HEK293 (cell line): ENCODE data around the gene COX10.
A peak's percentile ranks its signal among the peaks of the same experiment; 100 is the strongest.

Source experiments
- CTCF ChIA-PET: fragments of 350-600 bp; formaldehyde crosslinking; extraction: SDS; loops from one replicate; lab custom pipeline; 2021; ENCODE audit warnings: antibody characterized with exemption; lab: Yijun Ruan, JAX
- POLR2A ChIA-PET: fragments of 300-600 bp; formaldehyde crosslinking; extraction: SDS; loops from one replicate; lab custom pipeline; 2020; ENCODE audit warnings: antibody characterized with exemption, inconsistent platforms; lab: Yijun Ruan, JAX
- H3K27ac ChIP-seq: fragments of 200-500 bp; sonication (Bioruptor generic); 2 replicates; pipeline ENCODE4 v1.5.1; 2014; ENCODE audit warnings: low read depth, low read length, control low read depth, inconsistent platforms; ENCODE audit errors: extremely low read depth
- H3K36me3 ChIP-seq, 2 experiments: fragments of 200-500 bp in 1 of 2; sonication (Bioruptor generic) in 1 of 2; 1 replicate in 1 of 2; 2 replicates in 1 of 2; pipeline ENCODE4 v1.5.1; 2014 to 2017; ENCODE audit warnings: inconsistent platforms in 2 of 2, low read length in 2 of 2; ENCODE audit not compliant: control insufficient read depth in 2 of 2, insufficient read depth in 1 of 2
- H3K4me1 ChIP-seq: fragments of 200-500 bp; sonication (Bioruptor generic); 2 replicates; pipeline ENCODE4 v1.5.1; 2014; ENCODE audit warnings: mild to moderate bottlenecking, low read length, inconsistent platforms; ENCODE audit not compliant: control insufficient read depth, insufficient read depth
- H3K4me3 ChIP-seq: 2 replicates; pipeline ENCODE4 v1.5.1; 2011; ENCODE audit warnings: low read depth, mild to moderate bottlenecking, control low read depth, low read length, moderate library complexity
- H3K9me3 ChIP-seq: fragments of 200-500 bp; sonication (Bioruptor generic); 2 replicates; pipeline ENCODE4 v1.5.1; 2014; ENCODE audit warnings: low read depth, low read length, inconsistent platforms; ENCODE audit not compliant: control insufficient read depth, insufficient read depth
- CTCF ChIP-seq: fragments of 450-650 bp; formaldehyde crosslinking; IDR thresholded peaks from 2 replicates; pipeline ENCODE4 v1.5.1; 2016; ENCODE audit warnings: missing biosample characterization, missing genetic modification characterization
- FEZF1 ChIP-seq: fragments of 450-650 bp; formaldehyde crosslinking; IDR thresholded peaks from 2 replicates; pipeline ENCODE4 v1.5.1; 2016; ENCODE audit warnings: missing biosample characterization, missing genetic modification characterization
- GLI2 ChIP-seq: fragments of 450-650 bp; formaldehyde crosslinking; IDR thresholded peaks from 2 replicates; pipeline ENCODE4; 2017; ENCODE audit warnings: missing biosample characterization, missing genetic modification characterization, low read depth, borderline replicate concordance
- KLF8 ChIP-seq: fragments of 450-650 bp; formaldehyde crosslinking; IDR thresholded peaks from 2 replicates; pipeline ENCODE4 v1.5.1; 2016; ENCODE audit warnings: missing biosample characterization, missing genetic modification characterization
- MYNN ChIP-seq: fragments of 450-650 bp; formaldehyde crosslinking; IDR thresholded peaks from 2 replicates; pipeline ENCODE4 v1.5.1; 2016; ENCODE audit warnings: missing biosample characterization, missing genetic modification characterization, borderline replicate concordance
- PRDM1 ChIP-seq: fragments of 450-650 bp; formaldehyde crosslinking; IDR thresholded peaks from 2 replicates; pipeline ENCODE4; 2016; ENCODE audit warnings: missing biosample characterization, missing genetic modification characterization
- PRDM6 ChIP-seq: fragments of 450-650 bp; formaldehyde crosslinking; IDR thresholded peaks from 2 replicates; pipeline ENCODE4 v1.5.1; 2017; ENCODE audit warnings: missing biosample characterization, missing genetic modification characterization
- SALL2 ChIP-seq: fragments of 450-650 bp; formaldehyde crosslinking; IDR thresholded peaks from 2 replicates; pipeline ENCODE4 v1.5.0; 2017; ENCODE audit warnings: missing biosample characterization, mild to moderate bottlenecking, missing genetic modification characterization, borderline replicate concordance
- SCRT2 ChIP-seq: fragments of 450-650 bp; formaldehyde crosslinking; IDR thresholded peaks from 2 replicates; pipeline ENCODE4 v1.5.1; 2016; ENCODE audit warnings: missing biosample characterization, missing genetic modification characterization
- WT1 ChIP-seq: fragments of 450-650 bp; formaldehyde crosslinking; IDR thresholded peaks from 2 replicates; pipeline ENCODE4 v1.5.1; 2016; ENCODE audit warnings: missing biosample characterization, missing genetic modification characterization
- ZFP41 ChIP-seq: fragments of 450-650 bp; formaldehyde crosslinking; IDR thresholded peaks from 2 replicates; pipeline ENCODE4 v1.5.1; 2016; ENCODE audit warnings: missing biosample characterization, missing genetic modification characterization, borderline replicate concordance
- ZNF112 ChIP-seq: fragments of 450-650 bp; formaldehyde crosslinking; IDR thresholded peaks from 2 replicates; pipeline ENCODE4 v1.5.0; 2017; ENCODE audit warnings: missing biosample characterization, missing genetic modification characterization
- ZNF211 ChIP-seq: fragments of 450-650 bp; formaldehyde crosslinking; IDR thresholded peaks from 2 replicates; pipeline ENCODE4 v1.5.1; 2016; ENCODE audit warnings: low read depth, missing biosample characterization, missing genetic modification characterization
- ZNF24 ChIP-seq: fragments of 450-650 bp; formaldehyde crosslinking; IDR thresholded peaks from 2 replicates; pipeline ENCODE4 v1.5.1; 2016; ENCODE audit warnings: missing biosample characterization, missing genetic modification characterization
- ZNF266 ChIP-seq: fragments of 450-650 bp; formaldehyde crosslinking; IDR thresholded peaks from 2 replicates; pipeline ENCODE4 v1.5.1; 2016; ENCODE audit warnings: missing biosample characterization, missing genetic modification characterization, low read depth
- ZNF37A ChIP-seq: fragments of 450-650 bp; IDR thresholded peaks from 2 replicates; pipeline ENCODE4 v1.5.1; 2018; ENCODE audit warnings: missing biosample characterization, missing genetic modification characterization
- ZNF529 ChIP-seq: fragments of 450-650 bp; formaldehyde crosslinking; IDR thresholded peaks from 2 replicates; pipeline ENCODE4 v1.5.1; 2017; ENCODE audit warnings: missing genetic modification characterization, missing biosample characterization; ENCODE audit not compliant: insufficient replicate concordance
- ZNF600 ChIP-seq: fragments of 450-650 bp; formaldehyde crosslinking; IDR thresholded peaks from 2 replicates; pipeline ENCODE4 v1.5.1; 2016; ENCODE audit warnings: missing biosample characterization, missing genetic modification characterization
- ZNF837 ChIP-seq: fragments of 450-650 bp; formaldehyde crosslinking; IDR thresholded peaks from 2 replicates; pipeline ENCODE4 v1.5.1; 2016; ENCODE audit warnings: missing biosample characterization, missing genetic modification characterization
- ZNF843 ChIP-seq: fragments of 450-650 bp; formaldehyde crosslinking; IDR thresholded peaks from 2 replicates; pipeline ENCODE4 v1.5.1; 2016; ENCODE audit warnings: missing biosample characterization, missing genetic modification characterization
- ZSCAN23 ChIP-seq: fragments of 450-650 bp; formaldehyde crosslinking; IDR thresholded peaks from 2 replicates; pipeline ENCODE4 v1.5.1; 2016; ENCODE audit warnings: missing biosample characterization, missing genetic modification characterization
- TF ChIP-seq, protein P1 (sequence below): fragments of 450-650 bp; formaldehyde crosslinking; IDR thresholded peaks from 2 replicates; pipeline ENCODE4 v1.5.1; 2016; ENCODE audit warnings: missing biosample characterization, missing genetic modification characterization
- TF ChIP-seq, protein P2 (sequence below): fragments of 450-650 bp; formaldehyde crosslinking; IDR thresholded peaks from 2 replicates; pipeline ENCODE4 v1.5.1; 2017; ENCODE audit warnings: missing biosample characterization, missing genetic modification characterization

Gene COX10

GRCh38 chr17:14123619-14124278 is 54.4 kb downstream of the COX10 start:
- POLR2A ChIA-PET: no interaction called here
- H3K36me3 ChIP-seq: no peaks in the 10 kb centered on the region
- peaks cover 18% of the 10 kb centered on the region for H3K4me1 ChIP-seq
- TF ChIP-seq PRDM6 (peak; percentile 68; the same call in 1 of the 2 replicates), ZNF843 (tag by site-specific recombination) (no peak), FEZF1 (tag by site-specific recombination) (peak; percentile 42; the same call in 1 of the 2 replicates), SCRT2 (tag by site-specific recombination) (peak; percentile 72; the same call in 1 of the 2 replicates)
- TF ChIP-seq, all 188 proteins: peak for 3
- Histone ChIP-seq H3K9me3 (no peaks in the 10 kb centered on the region), H3K27ac (no peak overlapping the region), H3K4me3 (no peak overlapping the region)
- CTCF ChIA-PET: interaction anchor here (0.5 kb wide), 1 partner anchor 11 kb away, joined by 4 read pairs; no protein-coding TSS in a partner anchor

DNA sequence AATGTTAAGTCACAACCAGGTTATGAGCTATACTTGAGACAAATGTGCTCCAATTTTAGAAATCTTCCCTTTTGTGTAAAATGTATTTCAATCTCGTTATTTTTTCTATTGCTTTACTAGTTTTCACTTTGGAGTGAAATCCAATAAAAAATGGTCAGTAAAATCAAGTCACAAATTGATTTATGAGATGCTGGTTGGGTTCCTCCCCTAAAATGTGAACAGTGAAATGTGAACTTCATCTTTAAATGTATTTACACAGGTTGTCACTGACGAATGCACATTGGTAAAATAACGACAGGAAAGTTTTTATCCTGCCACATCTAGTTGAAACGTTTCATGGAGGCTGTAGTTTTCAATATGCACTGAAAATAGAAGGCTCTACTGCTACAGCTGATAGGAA is 55.5 kb downstream of the COX10 start:
- no peaks in the 10 kb centered on the region for H3K9me3 ChIP-seq
- no peak overlapping the region for H3K4me3 ChIP-seq
- H3K27ac ChIP-seq: no peak overlapping the region
- ChIA-PET CTCF (no interaction called here), POLR2A (no interaction called here)
- no peaks in the 10 kb centered on the region for H3K36me3 ChIP-seq
- H3K4me1 ChIP-seq: peaks cover 18% of the 10 kb centered on the region
- TF ChIP-seq ZNF211 (tag by site-specific recombination) (no peak), ZNF112 (tag by site-specific recombination) (no peak), ZSCAN23 (tag by site-specific recombination) (no peak), ZNF24 (tag by site-specific recombination) (no peak), GLI2 (no peak), ZNF266 (tag by site-specific recombination) (no peak), PRDM6 (peak; percentile 84), ZNF837 (no peak), ZNF37A (tag by site-specific recombination) (no peak), SALL2 (tag by site-specific recombination) (no peak), ZNF529 (no peak), KLF8 (tag by site-specific recombination) (no peak), WT1 (tag by site-specific recombination) (peak; percentile 73), ZFP41 (no peak), ZNF600 (tag by site-specific recombination) (no peak), PRDM1 (tag by site-specific recombination) (0 out of 2 replicates have a peak, but pooled peaks have one; percentile 21), CTCF (tag by site-specific recombination) (no peak), MYNN (tag by site-specific recombination) (no peak)
- TF ChIP-seq, protein P1, sequence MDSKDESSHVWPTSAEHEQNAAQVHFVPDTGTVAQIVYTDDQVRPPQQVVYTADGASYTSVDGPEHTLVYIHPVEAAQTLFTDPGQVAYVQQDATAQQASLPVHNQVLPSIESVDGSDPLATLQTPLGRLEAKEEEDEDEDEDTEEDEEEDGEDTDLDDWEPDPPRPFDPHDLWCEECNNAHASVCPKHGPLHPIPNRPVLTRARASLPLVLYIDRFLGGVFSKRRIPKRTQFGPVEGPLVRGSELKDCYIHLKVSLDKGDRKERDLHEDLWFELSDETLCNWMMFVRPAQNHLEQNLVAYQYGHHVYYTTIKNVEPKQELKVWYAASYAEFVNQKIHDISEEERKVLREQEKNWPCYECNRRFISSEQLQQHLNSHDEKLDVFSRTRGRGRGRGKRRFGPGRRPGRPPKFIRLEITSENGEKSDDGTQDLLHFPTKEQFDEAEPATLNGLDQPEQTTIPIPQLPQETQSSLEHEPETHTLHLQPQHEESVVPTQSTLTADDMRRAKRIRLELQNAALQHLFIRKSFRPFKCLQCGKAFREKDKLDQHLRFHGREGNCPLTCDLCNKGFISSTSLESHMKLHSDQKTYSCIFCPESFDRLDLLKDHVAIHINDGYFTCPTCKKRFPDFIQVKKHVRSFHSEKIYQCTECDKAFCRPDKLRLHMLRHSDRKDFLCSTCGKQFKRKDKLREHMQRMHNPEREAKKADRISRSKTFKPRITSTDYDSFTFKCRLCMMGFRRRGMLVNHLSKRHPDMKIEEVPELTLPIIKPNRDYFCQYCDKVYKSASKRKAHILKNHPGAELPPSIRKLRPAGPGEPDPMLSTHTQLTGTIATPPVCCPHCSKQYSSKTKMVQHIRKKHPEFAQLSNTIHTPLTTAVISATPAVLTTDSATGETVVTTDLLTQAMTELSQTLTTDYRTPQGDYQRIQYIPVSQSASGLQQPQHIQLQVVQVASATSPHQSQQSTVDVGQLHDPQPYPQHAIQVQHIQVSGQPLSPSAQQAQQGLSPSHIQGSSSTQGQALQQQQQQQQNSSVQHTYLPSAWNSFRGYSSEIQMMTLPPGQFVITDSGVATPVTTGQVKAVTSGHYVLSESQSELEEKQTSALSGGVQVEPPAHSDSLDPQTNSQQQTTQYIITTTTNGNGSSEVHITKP (tag by site-specific recombination): no peak
- TF ChIP-seq, protein P2, sequence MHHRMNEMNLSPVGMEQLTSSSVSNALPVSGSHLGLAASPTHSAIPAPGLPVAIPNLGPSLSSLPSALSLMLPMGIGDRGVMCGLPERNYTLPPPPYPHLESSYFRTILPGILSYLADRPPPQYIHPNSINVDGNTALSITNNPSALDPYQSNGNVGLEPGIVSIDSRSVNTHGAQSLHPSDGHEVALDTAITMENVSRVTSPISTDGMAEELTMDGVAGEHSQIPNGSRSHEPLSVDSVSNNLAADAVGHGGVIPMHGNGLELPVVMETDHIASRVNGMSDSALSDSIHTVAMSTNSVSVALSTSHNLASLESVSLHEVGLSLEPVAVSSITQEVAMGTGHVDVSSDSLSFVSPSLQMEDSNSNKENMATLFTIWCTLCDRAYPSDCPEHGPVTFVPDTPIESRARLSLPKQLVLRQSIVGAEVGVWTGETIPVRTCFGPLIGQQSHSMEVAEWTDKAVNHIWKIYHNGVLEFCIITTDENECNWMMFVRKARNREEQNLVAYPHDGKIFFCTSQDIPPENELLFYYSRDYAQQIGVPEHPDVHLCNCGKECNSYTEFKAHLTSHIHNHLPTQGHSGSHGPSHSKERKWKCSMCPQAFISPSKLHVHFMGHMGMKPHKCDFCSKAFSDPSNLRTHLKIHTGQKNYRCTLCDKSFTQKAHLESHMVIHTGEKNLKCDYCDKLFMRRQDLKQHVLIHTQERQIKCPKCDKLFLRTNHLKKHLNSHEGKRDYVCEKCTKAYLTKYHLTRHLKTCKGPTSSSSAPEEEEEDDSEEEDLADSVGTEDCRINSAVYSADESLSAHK (tag by site-specific recombination): no peak
